CD4-positive, alpha-beta T cell treated with Interferon gamma for 1 hour (primary cell): ENCODE data around the gene GPAT2.
"Not testable (repeated sequence)": the region's sequence is repeated elsewhere in the genome, so short reads cannot be mapped to it uniquely, and the experiment has no call there.

Source experiments
- DNase-seq: peaks from one replicate; pipeline ENCODE4 v3.0.0-alpha.2; 2020

GPAT2 gene

GRCh38 chr2:96034792-96035191 is at the start of gene GPAT2:
TSS of gene GPAT2 (minus strand) at chr2:96034916. CDS start at chr2:96032359, 2,557 bp downstream.
- DNase-seq, result not testable (repeated sequence)

- DNase-seq, result no peak
Measured at GRCh38 chr2:96083989-96084857, 49.5 kb upstream of the GPAT2 start.

- no peak for DNase-seq
Measured at GRCh38 chr2:96083064-96083939, 48.6 kb upstream of the GPAT2 start.

- no peak for DNase-seq
Measured at GRCh38 chr2:96082211-96083063, 47.7 kb upstream of the GPAT2 start.

- no peak for DNase-seq
Measured at GRCh38 chr2:96081042-96081441, 46.3 kb upstream of the GPAT2 start.

GRCh38 chr2:96075199-96075771 is 40.6 kb upstream of the GPAT2 start:
- no peak for DNase-seq

GRCh38 chr2:96074156-96074555 is 39.4 kb upstream of the GPAT2 start:
- no peak for DNase-seq

- no peak for DNase-seq
Measured at GRCh38 chr2:96073170-96073775, 38.6 kb upstream of the GPAT2 start.

GRCh38 chr2:96072746-96073145 is 38.0 kb upstream of the GPAT2 start:
- DNase-seq, result no peak

- DNase-seq, result not testable (repeated sequence)
Measured at GRCh38 chr2:96071977-96072491, 37.3 kb upstream of the GPAT2 start.

- DNase-seq, result not testable (repeated sequence)
Measured at GRCh38 chr2:96071087-96071976, 36.6 kb upstream of the GPAT2 start.

GRCh38 chr2:96070351-96070750 is 35.6 kb upstream of the GPAT2 start:
- not testable (repeated sequence) for DNase-seq

GRCh38 chr2:96069878-96070277 is 35.2 kb upstream of the GPAT2 start:
- not testable (repeated sequence) for DNase-seq

GRCh38 chr2:96067902-96068581 is 33.3 kb upstream of the GPAT2 start:
- DNase-seq, result not testable (repeated sequence)

GRCh38 chr2:96067098-96067660 is 32.5 kb upstream of the GPAT2 start:
- not testable (repeated sequence) for DNase-seq

GRCh38 chr2:96066511-96066910 is 31.8 kb upstream of the GPAT2 start:
- not testable (repeated sequence) for DNase-seq

GRCh38 chr2:96065954-96066353 is 31.2 kb upstream of the GPAT2 start:
- DNase-seq, result not testable (repeated sequence)

GRCh38 chr2:96065381-96065930 is 30.7 kb upstream of the GPAT2 start:
- DNase-seq, result no peak

- not testable (repeated sequence) for DNase-seq
Measured at GRCh38 chr2:96064760-96065159, 30.0 kb upstream of the GPAT2 start.
